Measurements from ENCODE around the gene NEGR1.

NEGR1 gene

GRCh38 chr1:72018562-72018961, 263.8 kb downstream of the NEGR1 start:
- H3K9me2 ChIP-seq (replicated peaks; ENCODE audit: low read depth, low read length), result no peaks in the 10 kb centered on the region

GRCh38 chr1:72015006-72015405, 267.3 kb downstream of the NEGR1 start:
- no peak overlapping the region for H3K4me3 ChIP-seq (ENCODE audit: low read length, poor library complexity, severe bottlenecking)
- no peak overlapping the region for H3K9ac ChIP-seq (ENCODE audit: low read depth, low read length, poor library complexity, severe bottlenecking)
- H3K4me1 ChIP-seq (ENCODE audit: insufficient read depth, low read length, poor library complexity, severe bottlenecking), result peaks cover under 1% of the 10 kb centered on the region
- no peak overlapping the region for H3K4me2 ChIP-seq (ENCODE audit: low read depth, low read length, poor library complexity, severe bottlenecking)
- H2AFZ ChIP-seq (ENCODE audit: low read length), result no peak overlapping the region
- no peaks in the 10 kb centered on the region for H4K20me1 ChIP-seq (ENCODE audit: insufficient read depth, low read length, poor library complexity, severe bottlenecking)
- no peaks in the 10 kb centered on the region for H3K9me3 ChIP-seq (ENCODE audit: insufficient read depth, low read depth, low read length)
- H3K79me2 ChIP-seq (ENCODE audit: insufficient read depth, low read length), result no peaks in the 10 kb centered on the region
- H3K36me3 ChIP-seq (ENCODE audit: insufficient read depth, low read length), result no peaks in the 10 kb centered on the region
- no peaks in the 10 kb centered on the region for H3K27me3 ChIP-seq (ENCODE audit: insufficient read depth, low read length, poor library complexity, severe bottlenecking)
- H3K9me2 ChIP-seq (replicated peaks; ENCODE audit: low read depth, low read length), result no peaks in the 10 kb centered on the region
- H3F3A ChIP-seq (ENCODE audit: low read depth), result no peaks in the 10 kb centered on the region
- TF ChIP-seq EZH2phosphoT487 (IDR thresholded peaks at IDR 0.05; ENCODE audit: borderline replicate concordance) (no peak), CTCF (conservative IDR thresholded peaks at IDR 0.05; ENCODE audit: low read length) (no peak)

More at GRCh38 chr1:72018562-72018961, 263.8 kb downstream of the NEGR1 start:
- Histone ChIP-seq H3K9ac (ENCODE audit: low read depth, low read length, poor library complexity, severe bottlenecking) (no peak overlapping the region), H3K9me3 (ENCODE audit: insufficient read depth, low read depth, low read length) (no peaks in the 10 kb centered on the region), H3F3A (ENCODE audit: low read depth) (no peaks in the 10 kb centered on the region), H3K36me3 (ENCODE audit: insufficient read depth, low read length) (no peaks in the 10 kb centered on the region), H3K4me3 (ENCODE audit: low read length, poor library complexity, severe bottlenecking) (no peak overlapping the region), H3K4me1 (ENCODE audit: insufficient read depth, low read length, poor library complexity, severe bottlenecking) (no peaks in the 10 kb centered on the region), H2AFZ (ENCODE audit: low read length) (no peak overlapping the region), H4K20me1 (ENCODE audit: insufficient read depth, low read length, poor library complexity, severe bottlenecking) (no peaks in the 10 kb centered on the region), H3K27me3 (ENCODE audit: insufficient read depth, low read length, poor library complexity, severe bottlenecking) (no peaks in the 10 kb centered on the region), H3K79me2 (ENCODE audit: insufficient read depth, low read length) (no peaks in the 10 kb centered on the region), H3K4me2 (ENCODE audit: low read depth, low read length, poor library complexity, severe bottlenecking) (no peak overlapping the region)
- TF ChIP-seq EZH2phosphoT487 (IDR thresholded peaks at IDR 0.05; ENCODE audit: borderline replicate concordance), result no peak
- TF ChIP-seq CTCF (conservative IDR thresholded peaks at IDR 0.05; ENCODE audit: low read length), result no peak

GRCh38 chr1:72013161-72013560, 269.2 kb downstream of the NEGR1 start:
- H3K4me1 ChIP-seq (ENCODE audit: insufficient read depth, low read length, poor library complexity, severe bottlenecking), result peaks cover 5% of the 10 kb centered on the region
- no peaks in the 10 kb centered on the region for H3K9me3 ChIP-seq (ENCODE audit: insufficient read depth, low read depth, low read length)
- TF ChIP-seq CTCF (conservative IDR thresholded peaks at IDR 0.05; ENCODE audit: low read length), result no peak
- TF ChIP-seq EZH2phosphoT487 (IDR thresholded peaks at IDR 0.05; ENCODE audit: borderline replicate concordance), result no peak
- no peaks in the 10 kb centered on the region for H3F3A ChIP-seq (ENCODE audit: low read depth)
- H3K79me2 ChIP-seq (ENCODE audit: insufficient read depth, low read length), result no peaks in the 10 kb centered on the region
- no peak overlapping the region for H2AFZ ChIP-seq (ENCODE audit: low read length)
- no peaks in the 10 kb centered on the region for H4K20me1 ChIP-seq (ENCODE audit: insufficient read depth, low read length, poor library complexity, severe bottlenecking)
- H3K4me3 ChIP-seq (ENCODE audit: low read length, poor library complexity, severe bottlenecking), result no peak overlapping the region
- H3K9me2 ChIP-seq (replicated peaks; ENCODE audit: low read depth, low read length), result no peaks in the 10 kb centered on the region
- no peak overlapping the region for H3K4me2 ChIP-seq (ENCODE audit: low read depth, low read length, poor library complexity, severe bottlenecking)
- H3K36me3 ChIP-seq (ENCODE audit: insufficient read depth, low read length), result no peaks in the 10 kb centered on the region
- H3K27me3 ChIP-seq (ENCODE audit: insufficient read depth, low read length, poor library complexity, severe bottlenecking), result no peaks in the 10 kb centered on the region
- H3K9ac ChIP-seq (ENCODE audit: low read depth, low read length, poor library complexity, severe bottlenecking), result no peak overlapping the region

Data from Loucy (cell line).